K562 (cell line): ENCODE data around the gene CARF. TPM values are rescaled to one million over a fixed set of nuclear protein-coding genes. Genes with fewer than 3 reads are reported as not detected.
A peak's percentile ranks its signal among the peaks of the same experiment; 100 is the strongest.

Experiments used
- CHD1 ChIP-seq: fragments of 200-600 bp; sonication (generic); IDR thresholded peaks from one replicate; pipeline ENCODE4 v1.6.1; 2012; ENCODE audit warnings: mild to moderate bottlenecking, moderate library complexity, low read length, inconsistent platforms
- GATAD2B ChIP-seq: fragments of 450-650 bp; IDR thresholded peaks from 2 replicates; pipeline ENCODE4 v1.6.1; 2017; ENCODE audit warnings: mild to moderate bottlenecking, borderline replicate concordance
- KAT7 ChIP-seq: sonication (generic); formaldehyde crosslinking; IDR thresholded peaks from 2 replicates; pipeline ENCODE4 v1.8.0; 2022; ENCODE audit warnings: missing genetic modification reagents, mild to moderate bottlenecking, borderline replicate concordance
- KHSRP ChIP-seq: fragments of 450-650 bp; IDR thresholded peaks from 2 replicates; pipeline ENCODE4 v1.6.1; 2017
- MAX ChIP-seq: sonication (generic); formaldehyde crosslinking; IDR thresholded peaks from 2 replicates; pipeline ENCODE4 v1.9.0; 2022; ENCODE audit warnings: mild to moderate bottlenecking, missing genetic modification reagents
- NFE2 ChIP-seq: IDR thresholded peaks from 2 replicates; pipeline ENCODE4 v1.6.1; 2014; ENCODE audit warnings: antibody characterized with exemption, low read depth
- NKRF ChIP-seq: fragments of 450-650 bp; IDR thresholded peaks from 2 replicates; pipeline ENCODE4 v1.6.1; 2016; ENCODE audit warnings: borderline replicate concordance
- PCBP2 ChIP-seq: fragments of 200-400 bp; formaldehyde crosslinking; IDR thresholded peaks from 2 replicates; pipeline ENCODE4 v1.6.1; 2018; ENCODE audit warnings: low read length, low read depth, mild to moderate bottlenecking, moderate library complexity; ENCODE audit not compliant: poor library complexity, severe bottlenecking
- PRDM10 ChIP-seq: fragments of 450-650 bp; IDR thresholded peaks from 2 replicates; pipeline ENCODE4 v1.6.1; 2018; ENCODE audit not compliant: partially characterized antibody
- YBX1 ChIP-seq: fragments of 450-650 bp; IDR thresholded peaks from 2 replicates; pipeline ENCODE4 v1.7.1; 2016; ENCODE audit warnings: mild to moderate bottlenecking
- ZFP91 ChIP-seq: sonication (generic); formaldehyde crosslinking; IDR thresholded peaks from 2 replicates; pipeline ENCODE4 v1.8.0; 2022; ENCODE audit warnings: mild to moderate bottlenecking, missing genetic modification reagents
- polyA plus RNA-seq, 8 experiments: library from polyadenylated mRNA; depleted of rRNA in 4 of 8; stranded (reverse) in 5 of 8; unstranded in 3 of 8; fragments of >200 nt; fragmentation: Nextera tagmentation in 2 of 8; fragmentation: Illumina TruSeq in 1 of 8; extraction: Ambion mirVana in 2 of 8; extraction: Trizol in 1 of 8; gene quantifications; 2 replicates each; pipeline versions ENCODE4 v1.2.1 to v1.2.3, GENCODE V29; 2011 to 2014; ENCODE audit warnings: inconsistent platforms in 1 of 8, missing spikeins in 1 of 8
- total RNA-seq, 7 experiments: library from RNA; depleted of rRNA in 6 of 7; stranded (reverse); fragments of >200 nt in 6 of 7; fragmentation: Illumina TruSeq in 2 of 7; extraction: Trizol in 2 of 7; gene quantifications; 2 replicates each; pipeline versions ENCODE4 v1.2.1 to v1.2.3, GENCODE V29; 2011 to 2021; ENCODE audit warnings: low replicate concordance in 1 of 7

The CARF gene
- total and polyA plus RNA-seq, 9 of the 15 experiments (the other 6 are each of a cell fraction or from before 2014, with no cell fraction given) = 0.31 to 4.2 (median 1.2) TPM

GRCh38 chr2:202911512-202912341 lies at the start of gene CARF, which contains the start of gene WDR12 (continued):
- no peak for TF ChIP-seq PRDM10
- TF ChIP-seq KHSRP = no peak
- no peak for TF ChIP-seq CHD1
- no peak for TF ChIP-seq PCBP2
- TF ChIP-seq KAT7 (CRISPR knock-in tag) = 0 out of 2 replicates have a peak, but pooled peaks have one; percentile 55
- no peak for TF ChIP-seq GATAD2B
- TF ChIP-seq NKRF = peak; percentile 95
- peak; percentile 83 for TF ChIP-seq MAX (CRISPR knock-in tag)
- TF ChIP-seq ZFP91 (CRISPR knock-in tag) = peak; percentile 84
- no peak for TF ChIP-seq YBX1
- TF ChIP-seq NFE2 = no peak
